ENCODE measurements around the gene ANGPTL4.

DNA sequence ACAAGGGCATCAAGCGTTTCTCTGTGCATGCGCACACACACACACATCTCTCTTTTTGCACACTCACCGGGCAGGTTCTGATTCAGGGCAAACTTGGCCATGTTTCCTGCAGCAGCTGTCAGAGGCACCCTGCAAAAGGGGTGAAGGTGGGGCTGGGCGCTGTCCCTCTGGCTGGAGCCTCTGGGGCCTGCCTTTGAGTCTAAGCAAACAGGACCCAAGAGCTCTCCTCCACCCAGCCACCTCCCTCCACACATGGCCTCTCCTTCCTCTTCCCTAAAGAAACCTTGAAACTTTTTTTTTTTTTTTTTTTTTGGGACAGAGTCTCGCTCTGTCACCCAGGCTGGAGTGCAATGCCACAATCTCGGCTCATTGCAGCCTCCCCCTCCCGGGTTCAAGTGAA is 26.2 kb upstream of the ANGPTL4 start:
- TF ChIP-seq NCOR1 (IDR thresholded peaks at IDR 0.05): no peak
- TF ChIP-seq KLF16 (IDR thresholded peaks at IDR 0.05): no peak
- TF ChIP-seq ZNF551 (CRISPR knock-in tag; IDR thresholded peaks at IDR 0.05): no peak
- TF ChIP-seq POLR2A (conservative IDR thresholded peaks at IDR 0.05): no peak
- TF ChIP-seq TCF7L2 (IDR thresholded peaks at IDR 0.05; ENCODE audit: low read depth, low read length): no peak
- no peak for TF ChIP-seq WHSC1 (IDR thresholded peaks at IDR 0.05; ENCODE audit: low read length)
- TF ChIP-seq, protein P1, sequence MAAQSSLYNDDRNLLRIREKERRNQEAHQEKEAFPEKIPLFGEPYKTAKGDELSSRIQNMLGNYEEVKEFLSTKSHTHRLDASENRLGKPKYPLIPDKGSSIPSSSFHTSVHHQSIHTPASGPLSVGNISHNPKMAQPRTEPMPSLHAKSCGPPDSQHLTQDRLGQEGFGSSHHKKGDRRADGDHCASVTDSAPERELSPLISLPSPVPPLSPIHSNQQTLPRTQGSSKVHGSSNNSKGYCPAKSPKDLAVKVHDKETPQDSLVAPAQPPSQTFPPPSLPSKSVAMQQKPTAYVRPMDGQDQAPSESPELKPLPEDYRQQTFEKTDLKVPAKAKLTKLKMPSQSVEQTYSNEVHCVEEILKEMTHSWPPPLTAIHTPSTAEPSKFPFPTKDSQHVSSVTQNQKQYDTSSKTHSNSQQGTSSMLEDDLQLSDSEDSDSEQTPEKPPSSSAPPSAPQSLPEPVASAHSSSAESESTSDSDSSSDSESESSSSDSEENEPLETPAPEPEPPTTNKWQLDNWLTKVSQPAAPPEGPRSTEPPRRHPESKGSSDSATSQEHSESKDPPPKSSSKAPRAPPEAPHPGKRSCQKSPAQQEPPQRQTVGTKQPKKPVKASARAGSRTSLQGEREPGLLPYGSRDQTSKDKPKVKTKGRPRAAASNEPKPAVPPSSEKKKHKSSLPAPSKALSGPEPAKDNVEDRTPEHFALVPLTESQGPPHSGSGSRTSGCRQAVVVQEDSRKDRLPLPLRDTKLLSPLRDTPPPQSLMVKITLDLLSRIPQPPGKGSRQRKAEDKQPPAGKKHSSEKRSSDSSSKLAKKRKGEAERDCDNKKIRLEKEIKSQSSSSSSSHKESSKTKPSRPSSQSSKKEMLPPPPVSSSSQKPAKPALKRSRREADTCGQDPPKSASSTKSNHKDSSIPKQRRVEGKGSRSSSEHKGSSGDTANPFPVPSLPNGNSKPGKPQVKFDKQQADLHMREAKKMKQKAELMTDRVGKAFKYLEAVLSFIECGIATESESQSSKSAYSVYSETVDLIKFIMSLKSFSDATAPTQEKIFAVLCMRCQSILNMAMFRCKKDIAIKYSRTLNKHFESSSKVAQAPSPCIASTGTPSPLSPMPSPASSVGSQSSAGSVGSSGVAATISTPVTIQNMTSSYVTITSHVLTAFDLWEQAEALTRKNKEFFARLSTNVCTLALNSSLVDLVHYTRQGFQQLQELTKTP (IDR thresholded peaks at IDR 0.05; ENCODE audit: low read depth in 1 of 2, partially characterized antibody in 2 of 2): no peak
